GDM1 (cell line): Measurements from ENCODE around the gene PLA2G2E.

Source experiments
- DNase-seq: peaks from one replicate; lab custom pipeline; 2025; lab: John Stamatoyannopoulos, UW

PLA2G2E gene

GRCh38 chr1:19923137-19923952 lies at the start of gene PLA2G2E:
Gene PLA2G2E, minus strand, starts transcription at chr1:19923617. Its CDS starts 58 bp downstream, at chr1:19923559.
- no peak for DNase-seq

GRCh38 chr1:19971664-19972063 lies 48.2 kb upstream of the PLA2G2E start:
- DNase-seq = no peak

- DNase-seq = no peak
Observed at GRCh38 chr1:19969898-19970660, 46.7 kb upstream of the PLA2G2E start.

GRCh38 chr1:19967808-19968207 lies 44.4 kb upstream of the PLA2G2E start:
- no peak for DNase-seq

- no peak for DNase-seq
Observed at GRCh38 chr1:19964542-19964941, 41.1 kb upstream of the PLA2G2E start.

- no peak for DNase-seq
Observed at GRCh38 chr1:19963636-19964035, 40.2 kb upstream of the PLA2G2E start.

GRCh38 chr1:19960591-19960990 lies 37.2 kb upstream of the PLA2G2E start:
- no peak for DNase-seq

- no peak for DNase-seq
Observed at GRCh38 chr1:19957779-19958178, 34.4 kb upstream of the PLA2G2E start.

- no peak for DNase-seq
Observed at GRCh38 chr1:19955534-19956170, 32.2 kb upstream of the PLA2G2E start.

- no peak for DNase-seq
Observed at GRCh38 chr1:19954059-19954458, 30.6 kb upstream of the PLA2G2E start.

- DNase-seq = no peak
Observed at GRCh38 chr1:19949016-19949415, 25.6 kb upstream of the PLA2G2E start.

GRCh38 chr1:19946971-19947370 lies 23.6 kb upstream of the PLA2G2E start:
- DNase-seq = no peak

GRCh38 chr1:19946331-19946751 lies 22.9 kb upstream of the PLA2G2E start:
- no peak for DNase-seq

- DNase-seq = no peak
Observed at GRCh38 chr1:19945914-19946313, 22.5 kb upstream of the PLA2G2E start.

- no peak for DNase-seq
Observed at GRCh38 chr1:19942657-19943056, 19.2 kb upstream of the PLA2G2E start.

GRCh38 chr1:19942088-19942487 lies 18.7 kb upstream of the PLA2G2E start:
- DNase-seq = no peak

- DNase-seq = no peak
Observed at GRCh38 chr1:19941206-19941568, 17.8 kb upstream of the PLA2G2E start.

GRCh38 chr1:19940486-19941205 lies 17.2 kb upstream of the PLA2G2E start:
- DNase-seq = no peak

GRCh38 chr1:19938472-19938871 lies 15.1 kb upstream of the PLA2G2E start:
- no peak for DNase-seq

GRCh38 chr1:19936061-19936750 lies 12.8 kb upstream of the PLA2G2E start:
- no peak for DNase-seq

GRCh38 chr1:19934336-19934735 lies 10.9 kb upstream of the PLA2G2E start:
- no peak for DNase-seq

- no peak for DNase-seq
Observed at GRCh38 chr1:19932866-19933265, 9.4 kb upstream of the PLA2G2E start.
